Gastrocnemius medialis (tissue), 4 donors: ENCODE results near the gene TTLL12. TPM values are rescaled to one million over a fixed set of nuclear protein-coding genes. Genes with fewer than 3 reads are reported as not detected.

Experiments
- ATAC-seq, 2 donors: fragments of 150-250 bp; one replicate each; pipeline ENCODE4 v1.9.1; 2016
- DNase-seq, 2 donors: peaks; one replicate each; pipeline ENCODE4 v3.0.0-alpha.2; 2019
- H3K27ac ChIP-seq, 4 donors: fragments of 200-600 bp; sonication (generic); 1 replicate in 1 of 4; 2 replicates in 3 of 4; pipeline ENCODE4 v1.5.1; 2016 to 2018; ENCODE audit warnings: mild to moderate bottlenecking in 2 of 4, moderate library complexity in 1 of 4
- H3K27me3 ChIP-seq, 3 donors: fragments of 200-600 bp; sonication (generic) in 2 of 3; 1 replicate in 1 of 3; 2 replicates in 2 of 3; pipeline versions ENCODE4 v1.5.1 to v1.6.0; 2016 to 2019; ENCODE audit warnings: mild to moderate bottlenecking in 1 of 3, moderate library complexity in 1 of 3
- H3K36me3 ChIP-seq, 2 donors: fragments of 200-600 bp; sonication (generic) in 1 of 2; one replicate each; pipeline ENCODE4 v1.5.1; 2017 to 2018
- H3K4me1 ChIP-seq, 2 donors: fragments of 200-600 bp; sonication (generic) in 1 of 2; one replicate each; pipeline ENCODE4 v1.5.1; 2016 to 2017; ENCODE audit warnings: mild to moderate bottlenecking in 2 of 2
- H3K4me3 ChIP-seq, 4 donors: fragments of 200-600 bp; sonication (generic) in 3 of 4; 1 replicate in 1 of 4; 2 replicates in 3 of 4; pipeline ENCODE4 v1.5.1; 2016 to 2019; ENCODE audit warnings: mild to moderate bottlenecking in 2 of 4
- H3K9me3 ChIP-seq, 3 donors: fragments of 200-600 bp; sonication (generic) in 2 of 3; 1 replicate in 1 of 3; 2 replicates in 2 of 3; pipeline ENCODE4 v1.5.1; 2016 to 2019
- CTCF ChIP-seq, 5 experiments: fragments of 450-650 bp in 3 of 5; fragments of 200-600 bp in 2 of 5; sonication (generic) in 2 of 5; IDR thresholded peaks in 4 of 5; conservative IDR thresholded peaks in 1 of 5; 1 replicate in 4 of 5; 2 replicates in 1 of 5; pipeline ENCODE4 v1.5.1; 2016 to 2019; ENCODE audit warnings: antibody characterized with exemption in 5 of 5, mild to moderate bottlenecking in 3 of 5, moderate library complexity in 3 of 5
- POLR2A ChIP-seq, 2 donors: fragments of 450-650 bp; IDR thresholded peaks; one replicate each; pipeline ENCODE4 v1.6.1; 2017; ENCODE audit warnings: antibody characterized with exemption in 2 of 2, mild to moderate bottlenecking in 2 of 2, moderate library complexity in 2 of 2
- in situ Hi-C, 4 donors: fragments of 200-750 bp; cut with MboI; loops; one replicate each; pipeline versions ENCODE4 v1.15.0 to v1.8.0; 2017; ENCODE audit warnings: low sequenced_read_pairs in 4 of 4
- intact Hi-C: fragments of 100-400 bp; cut with DNase I; formaldehyde crosslinking; loops from one replicate; pipeline ENCODE4 v1.15.1; 2023; ENCODE audit warnings: low total_unique reads
- total RNA-seq, 4 donors: library from RNA; depleted of rRNA; stranded (reverse); fragments of >200 nt; gene quantifications; one replicate each; pipeline versions ENCODE4 v1.1.0 to v1.2.3, GENCODE V29; 2016

TTLL12 gene
- total RNA-seq, 4 donors from 2014 or later: 13.7 to 41.8 (median 19.6) TPM

DNA sequence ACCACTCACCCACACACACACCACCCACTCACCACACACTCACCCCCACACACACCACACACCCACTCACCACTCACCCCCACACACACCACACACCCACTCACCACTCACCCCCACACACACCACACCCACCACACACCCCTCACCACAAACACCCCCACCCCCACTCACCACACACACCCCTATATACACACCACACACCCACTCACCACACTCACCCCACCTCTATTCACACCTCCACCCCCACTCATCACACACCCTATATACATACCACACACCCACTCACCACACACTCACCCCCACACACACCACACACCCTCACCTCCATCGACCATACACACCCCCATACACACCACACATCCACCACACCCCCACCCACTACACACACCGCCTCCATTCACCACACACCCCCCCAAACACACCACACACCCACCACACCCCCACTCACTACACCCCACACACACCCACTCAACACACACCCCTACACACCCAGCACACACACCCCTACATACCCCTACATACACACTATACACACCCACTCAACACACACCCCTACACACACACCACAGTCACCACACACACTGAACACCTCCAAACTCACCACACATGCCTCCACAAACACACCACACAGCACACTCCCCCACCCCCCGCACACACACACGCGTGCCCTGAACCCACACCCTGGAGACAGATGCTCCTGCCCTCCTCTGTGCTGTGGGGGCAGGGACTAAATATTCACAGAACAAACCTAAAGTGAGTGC lies 19.0 kb upstream of the TTLL12 start:
- no peak for ATAC-seq
- H3K36me3 ChIP-seq: no peaks in the 10 kb centered on the region
- DNase-seq: no peak
- H3K27me3 ChIP-seq: peaks cover 0 to 3% (median 0%) of the 10 kb centered on the region in 3 donors
- in situ Hi-C loops (no loop called here), intact Hi-C loops (no loop called here)
- H3K27ac ChIP-seq: no peak overlapping the region
- H3K9me3 ChIP-seq: no peaks in the 10 kb centered on the region
- no peak overlapping the region for H3K4me3 ChIP-seq
- H3K4me1 ChIP-seq: no peaks in the 10 kb centered on the region
- TF ChIP-seq POLR2A (IDR thresholded peaks at IDR 0.05) (no peak), CTCF (IDR thresholded peaks at IDR 0.05 in 4 of 5, conservative IDR thresholded peaks at IDR 0.05 in 1 of 5) (no peak)

GRCh38 chr22:43205261-43205691 lies 18.3 kb upstream of the TTLL12 start:
- Histone ChIP-seq H3K4me1 (no peaks in the 10 kb centered on the region), H3K9me3 (no peaks in the 10 kb centered on the region), H3K27ac (no peak overlapping the region), H3K4me3 (no peak overlapping the region), H3K27me3 (peaks cover 0 to 3% (median 0%) of the 10 kb centered on the region in 3 donors), H3K36me3 (no peaks in the 10 kb centered on the region)
- ATAC-seq: no peak
- in situ Hi-C loops: no loop called here
- TF ChIP-seq CTCF (IDR thresholded peaks at IDR 0.05 in 4 of 5, conservative IDR thresholded peaks at IDR 0.05 in 1 of 5) (no peak), POLR2A (IDR thresholded peaks at IDR 0.05) (no peak)
- intact Hi-C loops: no loop called here
- no peak for DNase-seq

- no peak for ATAC-seq
These were observed 16.6 kb upstream of the TTLL12 start for GRCh38 chr22:43203471-43203981.

GRCh38 chr22:43202756-43203410 lies 15.9 kb upstream of the TTLL12 start:
- DNase-seq (no peak), ATAC-seq (no peak)
- intact Hi-C loops (no loop called here), in situ Hi-C loops (no loop called here)
- Histone ChIP-seq H3K27ac (no peak overlapping the region), H3K27me3 (peaks cover 6 to 13% (median 12%) of the 10 kb centered on the region in 3 donors), H3K9me3 (no peaks in the 10 kb centered on the region), H3K4me1 (no peaks in the 10 kb centered on the region), H3K36me3 (no peaks in the 10 kb centered on the region), H3K4me3 (no peak overlapping the region)
- no peak for TF ChIP-seq CTCF (IDR thresholded peaks at IDR 0.05 in 4 of 5, conservative IDR thresholded peaks at IDR 0.05 in 1 of 5)
- TF ChIP-seq POLR2A (IDR thresholded peaks at IDR 0.05): no peak

More at GRCh38 chr22:43203471-43203981, 16.6 kb upstream of the TTLL12 start:
- Histone ChIP-seq H3K9me3 (no peaks in the 10 kb centered on the region), H3K36me3 (no peaks in the 10 kb centered on the region), H3K4me3 (no peak overlapping the region), H3K27me3 (peaks cover 6 to 12% (median 9%) of the 10 kb centered on the region in 3 donors), H3K4me1 (no peaks in the 10 kb centered on the region), H3K27ac (no peak overlapping the region)
- no peak for TF ChIP-seq POLR2A (IDR thresholded peaks at IDR 0.05)
- TF ChIP-seq CTCF (IDR thresholded peaks at IDR 0.05 in 4 of 5, conservative IDR thresholded peaks at IDR 0.05 in 1 of 5): no peak
- no peak for DNase-seq
- intact Hi-C loops (no loop called here), in situ Hi-C loops (no loop called here)
